HFF-Myc (cell line): Measurements from ENCODE around the gene GRM3.

Experiments
- DNase-seq: peaks from one replicate; pipeline ENCODE4 v3.0.0-alpha.2; 2011; ENCODE audit warnings: low read depth; ENCODE audit errors: extremely low read depth
- H3K4me3 ChIP-seq: replicated peaks from 2 replicates; pipeline ENCODE4 v1.5.1; 2011; ENCODE audit warnings: low read depth, mild to moderate bottlenecking, control low read depth, low read length
- CTCF ChIP-seq: IDR thresholded peaks from 2 replicates; pipeline ENCODE4 v1.5.1; 2012; ENCODE audit warnings: mild to moderate bottlenecking, low read depth, low read length, control low read depth; ENCODE audit errors: missing control alignments

The GRM3 gene

GRCh38 chr7:86765931-86766330 lies 122.2 kb downstream of the GRM3 start:
- no peak for DNase-seq
- no peak for TF ChIP-seq CTCF
- no peak overlapping the region for H3K4me3 ChIP-seq

- TF ChIP-seq CTCF: no peak
- no peak for DNase-seq
- H3K4me3 ChIP-seq: no peak overlapping the region
These were observed 124.7 kb downstream of the GRM3 start for GRCh38 chr7:86768394-86768793.

GRCh38 chr7:86768967-86769760 lies 125.5 kb downstream of the GRM3 start:
- TF ChIP-seq CTCF: no peak
- DNase-seq: no peak

GRCh38 chr7:86773309-86773708 lies 129.6 kb downstream of the GRM3 start:
- no peak for DNase-seq
- TF ChIP-seq CTCF: no peak

More at GRCh38 chr7:86768967-86769760, 125.5 kb downstream of the GRM3 start:
- H3K4me3 ChIP-seq: no peak overlapping the region

GRCh38 chr7:86775203-86775602 lies 131.5 kb downstream of the GRM3 start:
- no peak overlapping the region for H3K4me3 ChIP-seq
- TF ChIP-seq CTCF: no peak
- no peak for DNase-seq

More at GRCh38 chr7:86773309-86773708, 129.6 kb downstream of the GRM3 start:
- H3K4me3 ChIP-seq: no peak overlapping the region

- DNase-seq: no peak
- H3K4me3 ChIP-seq: no peak overlapping the region
- TF ChIP-seq CTCF: no peak
These were observed 132.4 kb downstream of the GRM3 start for GRCh38 chr7:86776136-86776535.

GRCh38 chr7:86778271-86778670 lies 134.6 kb downstream of the GRM3 start:
- no peak for TF ChIP-seq CTCF
- DNase-seq: no peak
- H3K4me3 ChIP-seq: no peak overlapping the region
